ENCODE data around the gene ARMC3.

The ARMC3 gene

GRCh38 chr10:22990443-22990842, 62.6 kb downstream of the ARMC3 start:
- Mint-ChIP-seq H3K27ac (no peak overlapping the region), H3K4me3 (no peak overlapping the region), H3K9me3 (no peaks in the 10 kb centered on the region), H3K36me3 (no peaks in the 10 kb centered on the region), H3K4me1 (peaks cover 6% of the 10 kb centered on the region), H3K27me3 (peaks cover 11% of the 10 kb centered on the region)
- DNase-seq (ENCODE audit: low spot score in 2 of 2) (no peak), ATAC-seq (ENCODE audit: low read depth) (no peak)

- H3K4me1 Mint-ChIP-seq: peaks cover 4% of the 10 kb centered on the region
- no peak overlapping the region for H3K4me3 Mint-ChIP-seq
- H3K27ac Mint-ChIP-seq: no peak overlapping the region
- ATAC-seq (ENCODE audit: low read depth): no peak
- no peaks in the 10 kb centered on the region for H3K9me3 Mint-ChIP-seq
- DNase-seq (ENCODE audit: low spot score in 2 of 2): no peak
- H3K36me3 Mint-ChIP-seq: no peaks in the 10 kb centered on the region
- H3K27me3 Mint-ChIP-seq: peaks cover 10% of the 10 kb centered on the region
These were observed 64.2 kb downstream of the ARMC3 start for GRCh38 chr10:22992075-22992474.

DNA sequence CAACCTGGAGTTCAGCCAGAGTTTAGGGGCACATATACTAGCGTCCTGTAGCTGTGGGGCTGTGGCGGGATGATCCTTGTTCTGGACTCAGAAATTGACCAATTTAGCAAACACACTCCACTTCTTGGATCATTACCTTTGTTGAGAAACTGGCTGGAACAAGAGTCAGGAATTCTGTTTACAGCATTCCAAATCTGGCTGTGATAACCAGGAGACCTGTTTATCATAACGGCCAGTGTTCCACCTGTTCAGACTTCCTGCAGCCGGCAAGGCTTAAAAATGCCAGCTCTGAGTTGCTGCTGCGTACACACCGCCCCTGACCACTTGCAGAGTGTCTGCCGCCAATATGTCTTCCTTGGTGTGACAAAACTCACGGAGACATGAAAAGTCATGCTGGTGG, 64.8 kb downstream of the ARMC3 start:
- H3K4me1 Mint-ChIP-seq: peaks cover 4% of the 10 kb centered on the region
- no peak overlapping the region for H3K4me3 Mint-ChIP-seq
- peaks cover 10% of the 10 kb centered on the region for H3K27me3 Mint-ChIP-seq
- no peaks in the 10 kb centered on the region for H3K9me3 Mint-ChIP-seq
- H3K27ac Mint-ChIP-seq: no peak overlapping the region
- DNase-seq (ENCODE audit: low spot score in 2 of 2) (no peak), ATAC-seq (ENCODE audit: low read depth) (no peak)
- H3K36me3 Mint-ChIP-seq: no peaks in the 10 kb centered on the region

- Mint-ChIP-seq H3K27ac (no peak overlapping the region), H3K9me3 (no peaks in the 10 kb centered on the region), H3K36me3 (no peaks in the 10 kb centered on the region), H3K4me1 (peaks cover 4% of the 10 kb centered on the region), H3K4me3 (no peak overlapping the region), H3K27me3 (peaks cover 10% of the 10 kb centered on the region)
- ATAC-seq (ENCODE audit: low read depth): no peak
- DNase-seq (ENCODE audit: low spot score in 2 of 2): no peak
These were observed 65.5 kb downstream of the ARMC3 start for GRCh38 chr10:22993314-22993713.

DNA sequence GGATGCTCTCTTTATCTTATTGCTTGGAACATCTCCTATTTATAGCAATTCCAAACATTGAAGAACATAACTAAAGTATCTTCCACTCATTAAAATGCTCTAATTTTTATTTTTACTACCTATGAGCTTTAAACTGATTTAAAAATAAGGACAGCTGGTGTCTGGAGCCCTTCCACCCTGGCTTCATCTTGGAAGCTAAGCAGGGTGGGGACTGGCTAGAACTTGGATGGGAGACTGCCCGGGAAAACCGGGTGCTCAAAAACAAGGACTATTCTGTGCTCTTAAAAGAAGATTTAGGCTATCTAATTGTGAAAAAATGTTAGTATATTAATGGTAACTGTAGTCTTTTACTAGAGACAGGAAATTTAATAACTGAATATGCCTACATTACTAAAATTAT, 69.2 kb downstream of the ARMC3 start:
- peaks cover 9% of the 10 kb centered on the region for H3K27me3 Mint-ChIP-seq
- H3K36me3 Mint-ChIP-seq: no peaks in the 10 kb centered on the region
- no peak for ATAC-seq (ENCODE audit: low read depth)
- no peaks in the 10 kb centered on the region for H3K4me1 Mint-ChIP-seq
- no peaks in the 10 kb centered on the region for H3K9me3 Mint-ChIP-seq
- DNase-seq (ENCODE audit: low spot score in 2 of 2): no peak
- no peak overlapping the region for H3K27ac Mint-ChIP-seq
- no peak overlapping the region for H3K4me3 Mint-ChIP-seq

DNA sequence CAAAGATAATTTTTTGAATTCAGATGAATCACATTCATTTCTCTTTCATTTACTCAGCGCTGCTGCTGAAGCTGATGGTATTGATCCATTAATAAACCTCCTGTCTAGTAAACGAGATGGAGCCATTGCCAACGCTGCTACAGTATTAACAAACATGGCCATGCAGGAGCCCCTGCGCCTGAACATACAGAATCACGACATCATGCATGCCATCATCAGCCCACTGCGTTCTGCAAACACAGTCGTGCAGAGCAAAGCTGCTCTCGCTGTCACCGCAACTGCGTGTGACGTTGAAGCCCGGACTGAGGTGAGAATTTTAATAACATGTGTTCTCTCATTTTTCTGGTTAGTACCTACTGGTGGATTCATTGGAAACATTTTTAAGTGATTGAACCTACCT, 70.2 kb downstream of the ARMC3 start:
- Mint-ChIP-seq H3K27me3 (peaks cover 9% of the 10 kb centered on the region), H3K36me3 (no peaks in the 10 kb centered on the region), H3K4me3 (no peak overlapping the region), H3K9me3 (no peaks in the 10 kb centered on the region), H3K4me1 (no peaks in the 10 kb centered on the region), H3K27ac (no peak overlapping the region)
- DNase-seq (ENCODE audit: low spot score in 2 of 2): no peak
- no peak for ATAC-seq (ENCODE audit: low read depth)

DNA sequence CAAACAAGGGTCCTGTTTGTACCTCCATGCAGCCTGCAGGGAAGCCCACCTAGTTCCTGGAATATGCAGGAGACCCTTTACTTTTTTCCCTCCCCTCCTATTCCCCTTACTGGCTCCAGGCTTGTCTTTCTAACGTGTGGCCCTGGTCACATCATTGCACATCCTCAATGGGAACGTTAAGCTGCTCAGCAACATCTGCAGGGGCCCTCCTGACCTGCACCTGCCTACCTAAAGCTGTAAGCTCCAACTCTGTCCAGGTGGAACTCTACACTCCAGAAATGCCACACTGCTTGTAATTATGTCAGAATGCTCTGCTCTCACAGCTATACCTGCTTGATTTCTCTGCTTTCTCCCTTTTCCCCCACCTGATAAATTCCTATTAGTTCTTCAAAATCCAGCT, 72.1 kb downstream of the ARMC3 start:
- peaks cover 4% of the 10 kb centered on the region for H3K4me1 Mint-ChIP-seq
- no peaks in the 10 kb centered on the region for H3K9me3 Mint-ChIP-seq
- no peak for DNase-seq (ENCODE audit: low spot score in 2 of 2)
- H3K27me3 Mint-ChIP-seq: peaks cover 2% of the 10 kb centered on the region
- H3K27ac Mint-ChIP-seq: no peak overlapping the region
- H3K36me3 Mint-ChIP-seq: no peaks in the 10 kb centered on the region
- no peak for ATAC-seq (ENCODE audit: low read depth)
- H3K4me3 Mint-ChIP-seq: no peak overlapping the region

- Mint-ChIP-seq H3K4me1 (peaks cover 4% of the 10 kb centered on the region), H3K9me3 (no peaks in the 10 kb centered on the region), H3K27me3 (peaks cover 2% of the 10 kb centered on the region), H3K4me3 (no peak overlapping the region), H3K27ac (no peak overlapping the region), H3K36me3 (no peaks in the 10 kb centered on the region)
- DNase-seq (ENCODE audit: low spot score in 2 of 2): no peak
- ATAC-seq (ENCODE audit: low read depth): no peak
These were observed 74.2 kb downstream of the ARMC3 start for GRCh38 chr10:23001901-23002516.

GRCh38 chr10:23005150-23005549, 77.3 kb downstream of the ARMC3 start:
- H3K9me3 Mint-ChIP-seq: no peaks in the 10 kb centered on the region
- H3K4me1 Mint-ChIP-seq: peaks cover 4% of the 10 kb centered on the region
- ATAC-seq (ENCODE audit: low read depth) (no peak), DNase-seq (ENCODE audit: low spot score in 2 of 2) (no peak)
- no peaks in the 10 kb centered on the region for H3K27me3 Mint-ChIP-seq
- H3K4me3 Mint-ChIP-seq: no peak overlapping the region
- H3K27ac Mint-ChIP-seq: no peak overlapping the region
- H3K36me3 Mint-ChIP-seq: no peaks in the 10 kb centered on the region

- peaks cover 2% of the 10 kb centered on the region for H3K27me3 Mint-ChIP-seq
These were observed 85.9 kb downstream of the ARMC3 start for GRCh38 chr10:23013581-23014335.

DNA sequence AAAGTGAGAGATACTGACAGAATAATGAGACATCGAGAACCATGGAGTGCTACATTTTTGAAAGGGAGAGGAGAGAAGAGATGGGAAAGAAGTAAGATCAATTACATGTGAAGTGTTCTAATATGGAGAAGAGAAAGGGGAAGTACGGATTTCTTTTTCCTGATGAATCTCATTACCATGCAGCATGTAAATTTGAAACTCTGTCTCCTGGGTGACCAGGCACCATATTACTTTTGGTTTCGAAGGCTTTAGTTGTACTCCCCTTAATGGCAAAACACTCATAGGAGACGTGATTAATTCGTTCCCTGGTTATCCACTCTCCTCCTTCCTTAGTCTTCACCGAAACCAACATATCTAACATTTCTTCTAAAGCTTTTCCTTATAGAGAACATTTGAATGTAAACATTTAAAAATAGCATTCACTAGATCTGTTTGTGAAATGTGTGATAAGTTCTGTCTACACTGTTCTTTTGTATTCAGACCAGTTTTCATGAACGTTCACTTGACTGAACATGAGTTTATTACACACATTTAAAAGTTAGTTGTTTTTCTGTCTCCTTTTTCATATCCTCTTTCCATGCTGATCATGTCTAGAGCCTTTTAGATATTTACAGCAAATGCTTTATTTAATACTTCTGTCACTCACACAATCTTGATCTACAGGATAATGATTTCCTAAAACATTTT, 87.3 kb downstream of the ARMC3 start:
- peaks cover 2% of the 10 kb centered on the region for H3K27me3 Mint-ChIP-seq
- no peaks in the 10 kb centered on the region for H3K9me3 Mint-ChIP-seq
- DNase-seq (ENCODE audit: low spot score in 2 of 2) (peak in 1 of 2 donors; percentile 44), ATAC-seq (ENCODE audit: low read depth) (peak; percentile 98)
- no peaks in the 10 kb centered on the region for H3K36me3 Mint-ChIP-seq
- peak overlapping the region; percentile 83 for H3K4me3 Mint-ChIP-seq
- H3K4me1 Mint-ChIP-seq: peaks cover 21% of the 10 kb centered on the region
- peak overlapping the region; percentile 90 for H3K27ac Mint-ChIP-seq

More at GRCh38 chr10:23013581-23014335, 85.9 kb downstream of the ARMC3 start:
- Mint-ChIP-seq H3K27ac (peak overlapping the region; percentile 90), H3K36me3 (no peaks in the 10 kb centered on the region), H3K9me3 (no peaks in the 10 kb centered on the region), H3K4me3 (no peak overlapping the region), H3K4me1 (peaks cover 18% of the 10 kb centered on the region)
- ATAC-seq (ENCODE audit: low read depth) (no peak), DNase-seq (ENCODE audit: low spot score in 2 of 2) (no peak)

DNA sequence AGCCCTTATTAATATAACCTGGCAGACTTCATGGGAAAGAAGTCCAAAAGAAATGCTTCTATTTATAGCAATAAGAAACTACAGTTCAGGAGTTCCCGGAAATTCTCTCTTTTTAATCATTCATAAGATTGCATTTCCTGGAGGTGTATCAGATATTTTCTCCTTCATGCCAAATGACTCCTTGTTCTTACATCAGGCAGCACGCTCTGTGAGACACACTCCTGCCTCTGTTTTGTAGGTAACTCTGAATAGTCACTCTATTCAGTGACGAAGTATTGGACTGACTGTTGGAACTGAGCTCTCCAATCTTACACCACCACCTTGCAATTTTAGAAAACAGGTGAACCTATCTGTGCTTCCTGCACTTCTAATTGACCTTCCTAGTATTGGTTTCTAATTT, 88.8 kb downstream of the ARMC3 start:
- DNase-seq (ENCODE audit: low spot score in 2 of 2): no peak
- Mint-ChIP-seq H3K27me3 (no peaks in the 10 kb centered on the region), H3K9me3 (peaks cover 3% of the 10 kb centered on the region)

GRCh38 chr10:23019633-23020032, 91.8 kb downstream of the ARMC3 start:
- H3K27me3 Mint-ChIP-seq: peaks cover 9% of the 10 kb centered on the region
- H3K27ac Mint-ChIP-seq: no peak overlapping the region
- DNase-seq (ENCODE audit: low spot score in 2 of 2) (no peak), ATAC-seq (ENCODE audit: low read depth) (no peak)
- H3K36me3 Mint-ChIP-seq: peaks cover 4% of the 10 kb centered on the region
- peaks cover 19% of the 10 kb centered on the region for H3K4me1 Mint-ChIP-seq
- H3K4me3 Mint-ChIP-seq: no peak overlapping the region
- peaks cover 13% of the 10 kb centered on the region for H3K9me3 Mint-ChIP-seq

More for the DNA sequence above, 88.8 kb downstream of the ARMC3 start:
- ATAC-seq (ENCODE audit: low read depth): no peak
- Mint-ChIP-seq H3K36me3 (no peaks in the 10 kb centered on the region), H3K27ac (no peak overlapping the region), H3K4me1 (peaks cover 21% of the 10 kb centered on the region), H3K4me3 (no peak overlapping the region)

- peaks cover 4% of the 10 kb centered on the region for H3K36me3 Mint-ChIP-seq
- ATAC-seq (ENCODE audit: low read depth) (no peak), DNase-seq (ENCODE audit: low spot score in 2 of 2) (no peak)
- no peak overlapping the region for H3K27ac Mint-ChIP-seq
- H3K4me1 Mint-ChIP-seq: peaks cover 6% of the 10 kb centered on the region
- peaks cover 10% of the 10 kb centered on the region for H3K27me3 Mint-ChIP-seq
- H3K4me3 Mint-ChIP-seq: no peak overlapping the region
- H3K9me3 Mint-ChIP-seq: peaks cover 14% of the 10 kb centered on the region
These were observed 93.6 kb downstream of the ARMC3 start for GRCh38 chr10:23021430-23021829.
